GM10266 (cell line): ENCODE measurements around the gene ACSF2.
A peak's percentile ranks its signal among the peaks of the same experiment; 100 is the strongest.

ENCODE experiments used
- DNase-seq: peaks from one replicate; pipeline ENCODE4 v3.0.0; 2012; ENCODE audit errors: extremely low spot score
- TF ChIP-seq, protein P1 (sequence below): IDR thresholded peaks from 2 replicates; pipeline ENCODE4 v1.5.1; 2012; ENCODE audit warnings: mild to moderate bottlenecking, low read depth; ENCODE audit not compliant: control insufficient read depth, insufficient read depth; ENCODE audit errors: missing control alignments

The ACSF2 gene, protein sequence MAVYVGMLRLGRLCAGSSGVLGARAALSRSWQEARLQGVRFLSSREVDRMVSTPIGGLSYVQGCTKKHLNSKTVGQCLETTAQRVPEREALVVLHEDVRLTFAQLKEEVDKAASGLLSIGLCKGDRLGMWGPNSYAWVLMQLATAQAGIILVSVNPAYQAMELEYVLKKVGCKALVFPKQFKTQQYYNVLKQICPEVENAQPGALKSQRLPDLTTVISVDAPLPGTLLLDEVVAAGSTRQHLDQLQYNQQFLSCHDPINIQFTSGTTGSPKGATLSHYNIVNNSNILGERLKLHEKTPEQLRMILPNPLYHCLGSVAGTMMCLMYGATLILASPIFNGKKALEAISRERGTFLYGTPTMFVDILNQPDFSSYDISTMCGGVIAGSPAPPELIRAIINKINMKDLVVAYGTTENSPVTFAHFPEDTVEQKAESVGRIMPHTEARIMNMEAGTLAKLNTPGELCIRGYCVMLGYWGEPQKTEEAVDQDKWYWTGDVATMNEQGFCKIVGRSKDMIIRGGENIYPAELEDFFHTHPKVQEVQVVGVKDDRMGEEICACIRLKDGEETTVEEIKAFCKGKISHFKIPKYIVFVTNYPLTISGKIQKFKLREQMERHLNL

DNA sequence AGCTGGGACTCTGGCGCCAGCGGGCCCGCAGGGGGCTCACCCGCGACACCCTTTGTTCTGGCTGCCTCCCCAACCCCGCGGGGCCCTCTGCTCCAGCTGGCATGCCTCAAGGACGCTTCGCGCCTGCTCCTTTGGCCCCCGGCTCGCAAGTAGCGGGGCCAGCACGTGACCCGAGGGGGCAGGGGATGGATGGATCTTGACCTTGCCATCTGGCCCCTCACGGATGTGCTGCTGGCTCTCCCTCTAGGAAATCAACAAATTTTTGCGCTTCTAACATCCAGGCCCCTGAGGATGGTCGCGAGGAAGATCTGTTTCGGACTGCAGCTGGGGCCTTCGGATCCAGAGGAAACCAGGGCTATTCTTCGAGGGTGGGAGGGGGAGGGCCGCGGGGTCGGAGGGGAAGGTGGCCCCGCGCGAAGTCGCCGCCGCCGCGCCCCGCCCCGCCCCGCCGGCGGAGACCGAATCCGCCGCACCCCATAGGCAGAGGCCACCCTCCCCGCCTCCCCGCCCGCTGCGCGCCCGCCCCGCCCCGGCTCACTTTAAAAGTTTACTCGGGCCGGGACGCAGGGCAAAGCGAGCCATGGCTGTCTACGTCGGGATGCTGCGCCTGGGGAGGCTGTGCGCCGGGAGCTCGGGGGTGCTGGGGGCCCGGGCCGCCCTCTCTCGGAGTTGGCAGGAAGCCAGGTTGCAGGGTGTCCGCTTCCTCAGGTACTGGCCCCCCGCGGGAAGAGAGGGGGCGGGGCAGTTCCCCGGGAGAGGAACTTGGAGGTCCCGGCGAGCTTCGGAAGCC, at the start of gene ACSF2:
Gene ACSF2 (plus strand): TSS at position 537 of the 790 bp plus-strand sequence. CDS start 44 bp downstream, at position 581.
- TF ChIP-seq, protein P1, sequence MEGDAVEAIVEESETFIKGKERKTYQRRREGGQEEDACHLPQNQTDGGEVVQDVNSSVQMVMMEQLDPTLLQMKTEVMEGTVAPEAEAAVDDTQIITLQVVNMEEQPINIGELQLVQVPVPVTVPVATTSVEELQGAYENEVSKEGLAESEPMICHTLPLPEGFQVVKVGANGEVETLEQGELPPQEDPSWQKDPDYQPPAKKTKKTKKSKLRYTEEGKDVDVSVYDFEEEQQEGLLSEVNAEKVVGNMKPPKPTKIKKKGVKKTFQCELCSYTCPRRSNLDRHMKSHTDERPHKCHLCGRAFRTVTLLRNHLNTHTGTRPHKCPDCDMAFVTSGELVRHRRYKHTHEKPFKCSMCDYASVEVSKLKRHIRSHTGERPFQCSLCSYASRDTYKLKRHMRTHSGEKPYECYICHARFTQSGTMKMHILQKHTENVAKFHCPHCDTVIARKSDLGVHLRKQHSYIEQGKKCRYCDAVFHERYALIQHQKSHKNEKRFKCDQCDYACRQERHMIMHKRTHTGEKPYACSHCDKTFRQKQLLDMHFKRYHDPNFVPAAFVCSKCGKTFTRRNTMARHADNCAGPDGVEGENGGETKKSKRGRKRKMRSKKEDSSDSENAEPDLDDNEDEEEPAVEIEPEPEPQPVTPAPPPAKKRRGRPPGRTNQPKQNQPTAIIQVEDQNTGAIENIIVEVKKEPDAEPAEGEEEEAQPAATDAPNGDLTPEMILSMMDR, result no peak
- DNase-seq, result peak; percentile 88

DNA sequence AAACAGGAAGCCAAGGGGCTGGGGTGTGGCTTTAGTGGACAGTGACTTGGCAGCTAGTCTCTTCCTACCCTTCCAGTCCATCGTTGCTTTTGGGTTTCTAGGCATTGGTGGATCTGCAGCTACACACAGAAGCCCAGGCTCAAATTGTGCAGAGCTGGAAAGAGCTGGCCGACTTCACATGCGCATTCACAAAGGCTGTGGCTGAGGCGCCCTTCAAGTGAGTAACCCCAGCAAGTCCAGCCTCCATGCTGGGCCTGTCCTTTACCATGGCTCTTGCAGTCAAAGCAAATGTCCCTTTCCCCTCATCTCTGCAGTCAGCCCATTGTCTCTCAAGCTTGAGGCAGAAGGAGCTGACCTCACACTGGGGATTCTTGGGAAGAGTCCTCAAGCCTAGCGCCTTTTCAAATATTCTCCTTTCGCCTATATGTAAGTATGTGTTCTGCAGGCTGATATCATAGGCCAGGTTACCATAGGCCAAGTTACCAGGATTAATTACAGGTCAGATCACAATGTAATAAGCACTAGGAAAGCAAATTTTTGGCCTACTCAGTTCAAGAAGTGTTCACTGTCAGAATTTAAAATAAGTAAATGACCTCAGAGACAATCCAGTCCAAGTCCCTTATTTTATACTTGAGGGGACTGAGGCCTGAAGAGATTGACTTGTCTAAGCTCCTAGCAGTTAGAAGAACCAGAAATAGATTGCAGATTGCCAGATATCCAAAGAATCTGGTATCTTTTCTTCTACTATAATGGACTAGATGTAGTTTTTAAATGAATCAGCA, 46.5 kb upstream of the ACSF2 start:
- no peak for DNase-seq

DNA sequence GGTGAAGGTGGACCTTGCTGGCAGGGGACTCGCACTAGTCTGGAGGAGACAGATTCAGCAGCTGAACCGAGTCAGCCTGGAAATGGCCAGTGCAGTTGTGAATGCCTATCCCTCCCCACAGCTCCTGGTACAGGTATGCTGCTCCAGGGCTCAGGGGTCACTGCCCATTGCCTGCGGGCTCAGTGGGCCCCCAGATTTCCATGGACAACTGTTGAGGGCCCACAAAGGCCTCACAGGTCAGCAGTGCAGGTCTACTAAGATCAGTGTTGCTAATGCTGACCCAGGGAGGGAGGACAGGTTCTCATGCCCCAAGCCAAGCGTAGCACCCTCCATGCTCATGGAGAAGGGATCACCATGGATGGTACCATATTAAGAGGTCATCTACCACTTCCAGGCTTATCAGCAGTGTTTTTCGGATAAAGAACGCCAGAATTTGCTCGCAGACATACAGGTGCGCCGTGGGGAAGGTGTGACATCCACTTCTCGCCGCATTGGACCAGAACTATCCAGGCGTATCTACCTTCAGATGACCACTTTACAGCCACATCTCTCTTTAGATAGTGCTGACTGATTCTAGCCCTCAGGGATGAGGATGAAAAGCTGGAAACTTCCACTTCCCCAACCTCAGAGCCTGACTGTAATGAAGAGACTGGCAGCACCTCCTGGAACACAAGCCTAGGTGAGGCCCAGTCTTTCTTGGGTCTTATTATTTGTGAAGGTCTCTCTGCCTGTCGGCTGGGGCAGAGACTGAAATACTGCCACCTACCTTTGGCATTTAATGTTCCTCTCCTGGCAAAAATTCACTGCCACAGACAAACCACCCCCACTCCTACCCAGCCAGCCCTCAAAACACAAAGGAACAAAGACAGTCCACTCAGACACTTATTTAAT, 45.4 kb upstream of the ACSF2 start:
- DNase-seq, result no peak
- TF ChIP-seq, protein P1, result peak; percentile 20

More for the DNA sequence above, 46.5 kb upstream of the ACSF2 start:
- TF ChIP-seq, protein P1, result no peak

DNA sequence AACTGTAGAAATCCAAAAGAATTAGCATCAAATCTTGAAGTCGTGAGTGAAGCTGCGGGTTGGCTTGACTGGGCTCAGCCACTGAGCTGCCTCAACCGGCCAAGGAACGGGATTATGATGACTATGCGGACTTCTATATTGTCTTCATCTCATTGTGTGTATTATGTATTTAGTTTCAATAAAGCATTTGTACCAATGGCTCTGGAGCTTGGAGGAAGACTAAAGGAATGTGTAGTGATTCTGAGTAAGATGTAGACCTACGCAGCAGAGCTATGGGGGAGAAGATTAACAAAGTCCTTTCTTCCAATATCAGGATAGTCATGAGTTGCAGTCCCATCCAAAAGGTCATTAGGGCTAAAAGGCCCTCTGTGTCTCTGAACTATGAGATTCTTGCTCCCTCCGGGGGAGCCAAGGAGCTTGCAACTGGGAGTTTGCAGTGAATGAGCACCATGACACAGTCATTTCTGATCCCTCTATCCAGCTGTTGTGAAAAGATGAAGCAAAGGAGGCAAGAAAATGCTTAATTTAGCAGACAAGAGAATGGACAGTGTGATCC, 44.7 kb upstream of the ACSF2 start:
- no peak for DNase-seq
- TF ChIP-seq, protein P1, result no peak

DNA sequence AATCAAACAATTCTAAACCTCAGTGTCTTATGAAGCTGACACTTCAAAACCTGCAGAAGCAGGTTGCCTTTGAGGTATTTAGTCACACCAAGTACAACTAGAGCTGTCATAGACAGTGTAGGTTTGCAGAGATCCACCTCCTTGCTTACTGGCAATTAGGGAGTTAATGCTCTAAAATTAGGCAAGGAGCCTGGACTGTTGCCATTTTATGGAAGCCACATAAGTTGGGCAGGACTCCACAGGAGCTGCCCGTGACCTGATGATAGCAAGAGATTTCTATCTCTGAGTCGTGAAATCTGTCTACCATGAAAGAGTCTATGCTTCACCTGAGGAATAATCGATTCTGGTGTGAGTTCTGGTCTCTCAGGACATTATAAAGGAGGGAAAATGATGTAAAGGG, 44.1 kb upstream of the ACSF2 start:
- TF ChIP-seq, protein P1, result no peak
- no peak for DNase-seq

DNA sequence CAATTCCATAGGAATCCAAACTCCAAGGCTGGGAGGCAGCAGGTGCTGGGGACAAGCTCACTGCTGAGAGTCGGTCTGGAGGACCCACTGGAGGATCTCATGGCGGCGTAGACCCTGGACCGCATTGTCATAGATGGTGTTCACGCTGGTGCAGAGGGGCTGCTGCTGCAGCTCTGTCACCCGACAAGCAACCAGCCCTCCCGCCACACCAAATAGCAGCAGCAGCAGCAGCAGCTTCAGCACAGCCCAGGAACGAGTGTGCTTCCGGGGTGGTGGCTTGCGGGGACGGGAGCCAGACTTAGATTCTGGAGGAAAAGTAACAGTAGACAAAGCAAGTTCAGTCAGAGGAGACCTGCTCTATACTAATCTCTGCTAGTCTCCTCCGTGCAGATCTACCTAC, 43.1 kb upstream of the ACSF2 start:
- TF ChIP-seq, protein P1, result no peak
- DNase-seq, result no peak
